Uterus (tissue), 2 donors: ENCODE results near the gene PRSS57.

ENCODE experiments used
- CTCF ChIP-seq, 4 experiments: fragments of 200-600 bp in 2 of 4; fragments of 450-650 bp in 2 of 4; sonication (generic) in 2 of 4; IDR thresholded peaks; one replicate each; pipeline ENCODE4 v1.5.1; 2016 to 2019; ENCODE audit warnings: antibody characterized with exemption in 4 of 4, mild to moderate bottlenecking in 2 of 4, moderate library complexity in 1 of 4
- POLR2A ChIP-seq, 2 donors: fragments of 450-650 bp; IDR thresholded peaks; one replicate each; pipeline ENCODE4 v1.6.1; 2016; ENCODE audit warnings: antibody characterized with exemption in 2 of 2, mild to moderate bottlenecking in 1 of 2, moderate library complexity in 1 of 2

DNA sequence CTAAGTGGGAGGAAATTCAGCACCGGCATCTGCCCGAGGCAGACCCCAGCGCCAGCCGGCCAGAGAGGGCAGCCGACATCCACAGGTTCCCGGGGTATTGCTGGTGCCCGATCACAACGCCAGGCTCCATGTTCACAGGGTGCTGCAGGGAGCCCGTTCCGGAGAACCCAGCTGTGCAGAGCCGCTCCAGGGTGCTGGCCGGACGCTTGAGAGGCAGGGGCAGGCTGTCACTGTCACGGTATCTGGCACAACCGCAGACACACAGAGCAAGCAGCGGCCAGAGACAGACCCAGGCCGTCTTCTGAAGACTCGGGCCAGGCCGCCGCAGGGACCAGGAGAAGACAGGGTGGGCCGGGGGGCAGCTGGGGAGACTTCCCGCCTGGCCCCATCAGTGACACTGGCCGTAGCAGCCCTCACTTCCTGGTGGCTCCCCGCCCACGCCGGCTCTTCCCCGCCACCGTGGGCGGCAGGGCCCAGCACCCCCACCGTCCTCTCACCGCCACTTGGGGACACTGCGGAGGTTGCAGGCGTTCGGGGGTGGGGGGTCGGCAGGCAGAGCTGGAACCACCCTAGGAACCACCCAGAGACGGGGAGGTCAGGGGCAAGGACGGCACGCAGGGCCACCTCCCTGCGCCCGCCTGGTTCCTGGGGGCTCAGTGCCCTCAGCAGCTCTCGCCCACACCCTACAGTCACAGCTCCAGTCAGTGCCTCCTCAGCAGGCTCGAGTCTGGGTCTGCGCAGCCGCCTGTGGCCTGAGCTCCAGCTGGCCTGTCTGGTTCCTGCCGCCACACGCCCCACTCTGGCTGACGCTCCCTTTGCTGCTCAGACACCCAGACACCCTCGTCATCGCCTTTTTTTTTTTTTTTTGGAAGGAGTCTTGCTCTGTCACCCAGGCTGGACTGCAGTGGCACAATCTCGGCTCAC, 36.1 kb downstream of the PRSS57 start:
- TF ChIP-seq POLR2A (IDR thresholded peaks at IDR 0.05) (no peak), CTCF (IDR thresholded peaks at IDR 0.05) (no peak)
